Measurements from ENCODE around the gene PROKR1.

Gene PROKR1

DNA sequence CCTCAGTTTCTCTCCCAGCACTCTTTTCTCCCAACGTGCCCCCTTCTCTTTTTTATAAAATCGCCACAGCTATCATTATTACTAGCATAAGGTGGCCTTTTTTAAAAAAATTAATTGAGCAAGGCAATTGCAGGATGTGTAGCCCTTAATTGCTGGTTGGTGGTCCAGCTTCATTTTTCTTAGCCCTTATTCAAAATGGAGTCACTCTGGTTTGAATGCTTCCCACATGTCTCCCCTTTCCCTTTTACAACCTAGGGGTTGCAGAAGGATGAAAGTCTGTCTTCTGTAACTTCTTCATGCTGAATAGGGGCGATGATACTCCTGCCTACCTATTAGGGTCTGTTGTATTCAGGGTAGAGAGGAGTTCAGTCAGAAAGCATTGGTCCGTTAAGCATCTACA, 36.6 kb upstream of the PROKR1 start:
- TF ChIP-seq, protein P1, sequence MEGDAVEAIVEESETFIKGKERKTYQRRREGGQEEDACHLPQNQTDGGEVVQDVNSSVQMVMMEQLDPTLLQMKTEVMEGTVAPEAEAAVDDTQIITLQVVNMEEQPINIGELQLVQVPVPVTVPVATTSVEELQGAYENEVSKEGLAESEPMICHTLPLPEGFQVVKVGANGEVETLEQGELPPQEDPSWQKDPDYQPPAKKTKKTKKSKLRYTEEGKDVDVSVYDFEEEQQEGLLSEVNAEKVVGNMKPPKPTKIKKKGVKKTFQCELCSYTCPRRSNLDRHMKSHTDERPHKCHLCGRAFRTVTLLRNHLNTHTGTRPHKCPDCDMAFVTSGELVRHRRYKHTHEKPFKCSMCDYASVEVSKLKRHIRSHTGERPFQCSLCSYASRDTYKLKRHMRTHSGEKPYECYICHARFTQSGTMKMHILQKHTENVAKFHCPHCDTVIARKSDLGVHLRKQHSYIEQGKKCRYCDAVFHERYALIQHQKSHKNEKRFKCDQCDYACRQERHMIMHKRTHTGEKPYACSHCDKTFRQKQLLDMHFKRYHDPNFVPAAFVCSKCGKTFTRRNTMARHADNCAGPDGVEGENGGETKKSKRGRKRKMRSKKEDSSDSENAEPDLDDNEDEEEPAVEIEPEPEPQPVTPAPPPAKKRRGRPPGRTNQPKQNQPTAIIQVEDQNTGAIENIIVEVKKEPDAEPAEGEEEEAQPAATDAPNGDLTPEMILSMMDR (IDR thresholded peaks at IDR 0.05), result no peak

DNA sequence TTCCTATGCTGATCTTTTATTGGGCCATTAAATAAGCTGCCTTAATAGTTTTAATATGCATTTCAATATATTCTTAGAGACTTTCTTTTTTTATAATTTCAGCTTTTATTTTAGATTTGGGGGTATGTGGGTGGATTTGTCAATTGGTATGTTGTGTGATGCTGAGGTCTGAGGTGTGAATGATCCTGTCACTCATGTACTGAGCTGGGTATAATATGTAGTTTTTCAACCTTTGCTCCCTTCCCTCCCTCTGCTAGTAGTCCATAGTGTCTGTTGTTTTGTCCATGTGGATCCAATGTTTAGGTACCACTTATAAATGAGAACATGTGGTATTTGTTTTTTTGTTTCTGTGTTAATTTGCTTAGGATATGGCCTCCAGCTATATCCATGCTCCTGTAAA, 35.5 kb upstream of the PROKR1 start:
- TF ChIP-seq, protein P1 (IDR thresholded peaks at IDR 0.05), result no peak

- TF ChIP-seq, protein P1 (IDR thresholded peaks at IDR 0.05), result no peak
Measured at GRCh38 chr2:68612765-68613519, 30.4 kb upstream of the PROKR1 start.

GRCh38 chr2:68620772-68621171, 22.6 kb upstream of the PROKR1 start:
- TF ChIP-seq, protein P1 (IDR thresholded peaks at IDR 0.05), result no peak

- TF ChIP-seq, protein P1 (IDR thresholded peaks at IDR 0.05), result no peak
Measured at GRCh38 chr2:68623820-68624219, 19.6 kb upstream of the PROKR1 start.

DNA sequence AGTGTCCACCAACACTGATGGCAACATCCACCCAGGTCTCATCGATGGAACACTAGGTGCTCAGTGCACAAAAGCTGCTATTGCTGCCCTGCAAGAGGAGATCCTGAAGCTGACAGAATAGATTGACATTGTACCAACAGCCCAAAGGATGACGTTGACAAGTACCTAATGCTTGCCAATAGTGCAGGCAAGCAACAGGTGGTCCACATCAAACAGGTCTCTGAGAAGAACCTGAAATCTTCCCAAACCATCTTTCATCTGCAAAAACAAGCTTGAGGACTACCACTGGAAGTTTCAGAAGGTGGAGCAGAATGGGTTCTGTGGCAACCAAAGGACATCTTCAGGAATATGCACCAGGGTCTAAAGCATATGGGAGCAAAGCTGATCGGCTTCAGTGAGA, 15.8 kb upstream of the PROKR1 start:
- TF ChIP-seq, protein P1 (IDR thresholded peaks at IDR 0.05), result no peak

DNA sequence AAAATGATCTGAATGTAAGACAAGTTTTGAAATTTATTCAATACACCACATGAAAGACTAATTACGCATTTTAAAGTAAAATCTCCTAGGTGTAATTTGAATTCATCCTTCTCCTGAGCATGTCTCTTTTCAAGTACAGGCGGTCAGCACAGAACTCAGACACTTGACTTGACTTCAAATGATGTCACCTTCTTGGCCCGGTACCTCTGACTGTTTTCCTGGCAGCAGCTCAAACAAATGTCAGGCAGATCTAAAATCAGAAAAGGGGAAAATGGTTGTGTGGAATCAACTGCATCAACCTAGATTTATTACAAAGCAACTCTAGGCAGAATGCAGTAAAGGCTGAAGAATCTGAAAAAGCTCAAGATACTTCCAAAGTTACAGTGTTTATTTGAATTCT, 11.4 kb upstream of the PROKR1 start:
- TF ChIP-seq, protein P1 (IDR thresholded peaks at IDR 0.05), result no peak

DNA sequence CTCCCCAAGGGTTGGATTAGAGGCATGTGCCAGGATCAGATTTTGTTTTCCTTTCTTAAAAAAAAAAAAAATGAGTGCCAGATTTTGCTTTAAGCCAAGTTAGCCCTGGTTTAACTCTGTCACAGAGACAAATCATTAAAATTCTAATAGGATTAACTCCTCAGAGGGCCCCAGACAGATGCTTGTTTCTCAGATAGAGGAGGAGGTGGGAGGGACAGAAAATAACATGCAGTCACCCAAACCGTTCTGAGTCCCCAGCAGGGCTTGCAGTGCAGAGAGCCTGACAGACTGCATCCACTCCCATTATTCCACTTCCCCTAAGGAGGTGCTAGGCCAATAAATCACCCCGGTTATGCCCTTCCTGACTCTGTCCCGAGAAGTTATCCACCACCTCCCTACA, 6.3 kb upstream of the PROKR1 start:
- TF ChIP-seq, protein P1 (IDR thresholded peaks at IDR 0.05), result no peak
